Gastroesophageal sphincter (tissue), 4 donors: ENCODE results near the gene PHKG1. TPM values are rescaled to one million over a fixed set of nuclear protein-coding genes. Genes with fewer than 3 reads are reported as not detected.
"Not testable (repeated sequence)": the region's sequence is repeated elsewhere in the genome, so short reads cannot be mapped to it uniquely, and the experiment has no call there.

Source experiments
- ATAC-seq: fragments of 150-250 bp; one replicate; pipeline ENCODE4 v1.9.1; 2016; ENCODE audit warnings: mild to moderate bottlenecking, moderate library complexity
- H3K27ac ChIP-seq, 4 donors: fragments of 200-600 bp; sonication (generic) in 3 of 4; 1 replicate in 3 of 4; 2 replicates in 1 of 4; pipeline ENCODE4 v1.5.1; 2016 to 2019
- H3K27me3 ChIP-seq: fragments of 200-600 bp; sonication (generic); one replicate; pipeline ENCODE4 v1.5.1; 2019
- H3K36me3 ChIP-seq, 2 donors: fragments of 200-600 bp; sonication (generic); one replicate each; pipeline ENCODE4 v1.5.1; 2019; ENCODE audit warnings: control low read depth in 1 of 2
- H3K4me1 ChIP-seq, 3 donors: fragments of 200-600 bp; sonication (generic); 1 replicate in 2 of 3; 2 replicates in 1 of 3; pipeline ENCODE4 v1.5.1; 2016 to 2019; ENCODE audit warnings: control low read depth in 2 of 3
- H3K4me3 ChIP-seq, 2 donors: fragments of 200-600 bp; sonication (generic); one replicate each; pipeline ENCODE4 v1.5.1; 2019; ENCODE audit warnings: mild to moderate bottlenecking in 1 of 2, moderate library complexity in 1 of 2
- H3K9me3 ChIP-seq, 3 donors: fragments of 200-600 bp; sonication (generic); one replicate each; pipeline ENCODE4 v1.5.1; 2017 to 2019; ENCODE audit warnings: control low read depth in 2 of 3
- EP300 ChIP-seq: sonication (generic); formaldehyde crosslinking; IDR thresholded peaks from one replicate; pipeline ENCODE4 v1.6.1; 2017; ENCODE audit warnings: antibody characterized with exemption, mild to moderate bottlenecking
- POLR2A ChIP-seq, 2 donors: fragments of 450-650 bp; IDR thresholded peaks; one replicate each; pipeline ENCODE4 v1.6.1; 2017; ENCODE audit warnings: antibody characterized with exemption in 2 of 2, mild to moderate bottlenecking in 2 of 2, moderate library complexity in 1 of 2
- POLR2AphosphoS5 ChIP-seq: sonication (generic); formaldehyde crosslinking; IDR thresholded peaks from one replicate; pipeline ENCODE4 v1.6.1; 2017; ENCODE audit warnings: antibody characterized with exemption
- WGBS, 2 donors: methylation state at CpG; one replicate each; pipeline ENCODE4 v1.1.5; 2018; ENCODE audit warnings: low coverage in 1 of 2; 5-methylcytosine and 5-hydroxymethylcytosine counted together
- total RNA-seq, 4 donors: library from RNA; depleted of rRNA; stranded (reverse); fragments of >200 nt; gene quantifications; one replicate each; pipeline ENCODE4 v1.1.0, GENCODE V29; 2016
- TF ChIP-seq, protein P1 (sequence below), 4 experiments: fragments of 200-600 bp in 2 of 4; fragments of 450-650 bp in 2 of 4; sonication (generic) in 1 of 4; IDR thresholded peaks; one replicate each; pipeline ENCODE4 v1.5.1; 2017 to 2019; ENCODE audit warnings: antibody characterized with exemption in 4 of 4, mild to moderate bottlenecking in 2 of 4, moderate library complexity in 2 of 4

Gene PHKG1
- total RNA-seq, 4 donors from 2014 or later: 1.9 to 2.1 TPM; not detected in 2

- 2 to 4% methylated on average over 18 to 29 of the region's 57 CpGs for WGBS, 2 donors
- peak; percentile 82 to 85 for TF ChIP-seq POLR2A (IDR thresholded peaks at IDR 0.05)
- TF ChIP-seq POLR2AphosphoS5: peak; percentile 93
- TF ChIP-seq, protein P1, sequence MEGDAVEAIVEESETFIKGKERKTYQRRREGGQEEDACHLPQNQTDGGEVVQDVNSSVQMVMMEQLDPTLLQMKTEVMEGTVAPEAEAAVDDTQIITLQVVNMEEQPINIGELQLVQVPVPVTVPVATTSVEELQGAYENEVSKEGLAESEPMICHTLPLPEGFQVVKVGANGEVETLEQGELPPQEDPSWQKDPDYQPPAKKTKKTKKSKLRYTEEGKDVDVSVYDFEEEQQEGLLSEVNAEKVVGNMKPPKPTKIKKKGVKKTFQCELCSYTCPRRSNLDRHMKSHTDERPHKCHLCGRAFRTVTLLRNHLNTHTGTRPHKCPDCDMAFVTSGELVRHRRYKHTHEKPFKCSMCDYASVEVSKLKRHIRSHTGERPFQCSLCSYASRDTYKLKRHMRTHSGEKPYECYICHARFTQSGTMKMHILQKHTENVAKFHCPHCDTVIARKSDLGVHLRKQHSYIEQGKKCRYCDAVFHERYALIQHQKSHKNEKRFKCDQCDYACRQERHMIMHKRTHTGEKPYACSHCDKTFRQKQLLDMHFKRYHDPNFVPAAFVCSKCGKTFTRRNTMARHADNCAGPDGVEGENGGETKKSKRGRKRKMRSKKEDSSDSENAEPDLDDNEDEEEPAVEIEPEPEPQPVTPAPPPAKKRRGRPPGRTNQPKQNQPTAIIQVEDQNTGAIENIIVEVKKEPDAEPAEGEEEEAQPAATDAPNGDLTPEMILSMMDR (IDR thresholded peaks at IDR 0.05): no peak
- TF ChIP-seq EP300: no peak
Measured at GRCh38 chr7:56106108-56107073, 13.6 kb upstream of the PHKG1 start, which contains the start of gene CHCHD2. Gene CHCHD2, minus strand, starts transcription at chr7:56106476. Its CDS starts 63 bp downstream, at chr7:56106413.

GRCh38 chr7:56105508-56105907, 12.8 kb upstream of the PHKG1 start:
- Histone ChIP-seq H3K27me3 (no peaks in the 10 kb centered on the region), H3K27ac (peak overlapping the region; percentile 51 to 92 (median 90)), H3K4me3 (peak overlapping the region; percentile 56 to 64), H3K9me3 (no peaks in the 10 kb centered on the region), H3K36me3 (peaks cover 4 to 42% of the 10 kb centered on the region in 2 donors), H3K4me1 (peaks cover 0 to 32% (median 8%) of the 10 kb centered on the region in 3 donors)
- TF ChIP-seq POLR2A (IDR thresholded peaks at IDR 0.05) (no peak), POLR2AphosphoS5 (no peak), EP300 (no peak)
- TF ChIP-seq, protein P1 (IDR thresholded peaks at IDR 0.05): no peak
- WGBS, 2 donors: 15 to 18% methylated on average over 4 to 6 of the region's 6 CpGs
- ATAC-seq: no peak

More at GRCh38 chr7:56106108-56107073, 13.6 kb upstream of the PHKG1 start, which contains the start of gene CHCHD2:
- Histone ChIP-seq H3K4me1 (peaks cover 0 to 32% (median 8%) of the 10 kb centered on the region in 3 donors), H3K4me3 (peak within 1 kb of the TSS; percentile 56 to 64), H3K9me3 (no peaks in the 10 kb centered on the region), H3K27ac (peak within 1 kb of the TSS; percentile 64 to 92 (median 90)), H3K36me3 (peaks cover 4 to 33% of the 10 kb centered on the region in 2 donors), H3K27me3 (no peaks in the 10 kb centered on the region)
- peak; percentile 100 for ATAC-seq

GRCh38 chr7:56104138-56104537, 11.4 kb upstream of the PHKG1 start:
- H3K9me3 ChIP-seq, H3K27me3 ChIP-seq, H3K27ac ChIP-seq, ATAC-seq, H3K4me3 ChIP-seq: not testable (repeated sequence)
- Histone ChIP-seq H3K36me3 (peaks cover 4 to 56% of the 10 kb centered on the region in 2 donors), H3K4me1 (peaks cover 0 to 32% (median 8%) of the 10 kb centered on the region in 3 donors)
- 17 to 68% methylated on average over 1 to 4 of the region's 9 CpGs for WGBS, 2 donors

DNA sequence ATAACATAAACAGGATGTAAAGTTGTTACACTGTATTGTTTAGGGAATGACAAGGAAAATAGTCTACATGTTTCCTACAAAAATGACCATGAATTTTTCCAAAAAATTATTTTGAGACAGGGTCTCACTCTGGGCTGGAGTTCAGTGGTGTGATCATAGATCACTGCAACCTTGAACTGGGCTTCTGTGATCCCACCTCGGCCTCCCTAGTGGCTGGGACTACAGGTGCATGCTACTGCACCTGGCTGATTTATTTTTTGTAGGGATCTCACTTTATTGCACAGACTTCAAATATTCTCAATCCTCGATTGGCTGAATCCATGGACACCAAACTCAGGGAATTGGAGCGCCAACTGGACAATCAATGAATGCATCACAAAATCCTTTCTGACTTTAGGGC, 6.9 kb upstream of the PHKG1 start:
- ATAC-seq: no peak
- Histone ChIP-seq H3K36me3 (peaks cover 4 to 67% of the 10 kb centered on the region in 2 donors), H3K4me3 (no peak overlapping the region), H3K9me3 (no peaks in the 10 kb centered on the region), H3K27me3 (no peaks in the 10 kb centered on the region), H3K27ac (no peak overlapping the region), H3K4me1 (peaks cover 0 to 28% (median 0%) of the 10 kb centered on the region in 3 donors)
- TF ChIP-seq POLR2A (IDR thresholded peaks at IDR 0.05): no peak
- TF ChIP-seq, protein P1 (IDR thresholded peaks at IDR 0.05): no peak
- TF ChIP-seq EP300: no peak
- no peak for TF ChIP-seq POLR2AphosphoS5
- 90% methylated on average over 2 to 3 of the region's 3 CpGs for WGBS, 2 donors

- not testable (repeated sequence) for H3K27ac ChIP-seq, ATAC-seq
Measured at GRCh38 chr7:56098187-56099008, 5.6 kb upstream of the PHKG1 start.

More at GRCh38 chr7:56098187-56099008, 5.6 kb upstream of the PHKG1 start:
- H3K36me3 ChIP-seq: peaks cover 0 to 54% of the 10 kb centered on the region in 2 donors
- not testable (repeated sequence) for H3K4me3 ChIP-seq, H3K27me3 ChIP-seq, H3K9me3 ChIP-seq
- peaks cover 0 to 18% (median 0%) of the 10 kb centered on the region in 3 donors for H3K4me1 ChIP-seq
- 89 to 92% methylated on average over 3 to 8 of the region's 8 CpGs for WGBS, 2 donors
